K562 (cell line): ENCODE measurements around the gene POLD1. TPM values are rescaled to one million over a fixed set of nuclear protein-coding genes. Genes with fewer than 3 reads are reported as not detected.

Experiments
- BRF1 ChIP-seq: IDR thresholded peaks from 3 replicates; pipeline ENCODE4 v1.6.1; 2011; ENCODE audit warnings: borderline replicate concordance, mild to moderate bottlenecking; ENCODE audit not compliant: insufficient read length; ENCODE audit errors: extremely low read depth
- HLTF ChIP-seq: fragments of 450-650 bp; IDR thresholded peaks from 2 replicates; pipeline ENCODE4 v1.6.1; 2016
- KAT2B ChIP-seq: IDR thresholded peaks from one replicate; pipeline ENCODE4 v1.6.1; 2012; ENCODE audit warnings: low read depth, mild to moderate bottlenecking, control low read depth, inconsistent platforms, low read length, moderate library complexity
- KLF10 ChIP-seq: fragments of 250-450 bp; sonication (Bioruptor Pico); IDR thresholded peaks from 2 replicates; pipeline ENCODE4 v1.6.1; 2021; ENCODE audit warnings: matching md5 sums
- MBD2 ChIP-seq: sonication (generic); IDR thresholded peaks from 2 replicates; pipeline ENCODE4 v1.6.1; 2016; ENCODE audit warnings: low read depth, borderline replicate concordance
- MEIS2 ChIP-seq: fragments of 450-650 bp; IDR thresholded peaks from 2 replicates; pipeline ENCODE4 v1.6.1; 2014; ENCODE audit warnings: mild to moderate bottlenecking; ENCODE audit not compliant: partially characterized antibody
- MYC ChIP-seq, 2 experiments: fragments of 250-450 bp in 1 of 2; sonication (Bioruptor Pico) in 1 of 2; IDR thresholded peaks; 2 replicates each; pipeline versions ENCODE4 v1.5.1 to v1.6.1; 2012 to 2021; ENCODE audit warnings: low read depth in 2 of 2, borderline replicate concordance in 1 of 2, improper control_type of control experiment in 1 of 2, low read length in 1 of 2, mild to moderate bottlenecking in 1 of 2, moderate library complexity in 1 of 2
- PHTF2 ChIP-seq: fragments of 250-450 bp; sonication (Bioruptor Pico); IDR thresholded peaks from 2 replicates; pipeline ENCODE4 v1.5.0; 2021; ENCODE audit warnings: mild to moderate bottlenecking
- PRPF4 ChIP-seq: fragments of 200-400 bp; formaldehyde crosslinking; IDR thresholded peaks from one replicate; pipeline ENCODE4 v1.6.1; 2017; ENCODE audit warnings: low read length, low read depth, mild to moderate bottlenecking; ENCODE audit not compliant: insufficient read depth, poor library complexity, severe bottlenecking
- SRF ChIP-seq, 2 experiments: fragments of 250-450, 450-650 bp in 1 of 2; sonication (Bioruptor Pico) in 1 of 2; sonication (generic) in 1 of 2; formaldehyde crosslinking; IDR thresholded peaks; 2 replicates each; pipeline versions ENCODE4 v1.5.0 to v1.5.1; 2020 to 2022; ENCODE audit warnings: mild to moderate bottlenecking in 1 of 2, missing genetic modification reagents in 1 of 2
- TGIF2 ChIP-seq: sonication (generic); formaldehyde crosslinking; IDR thresholded peaks from 2 replicates; pipeline ENCODE4 v1.8.1; 2022; ENCODE audit warnings: mild to moderate bottlenecking, missing genetic modification reagents, moderate library complexity
- ZNF232 ChIP-seq: sonication (generic); formaldehyde crosslinking; IDR thresholded peaks from 2 replicates; pipeline ENCODE4 v1.8.0; 2022; ENCODE audit warnings: mild to moderate bottlenecking, missing genetic modification reagents
- ZNF507 ChIP-seq: conservative IDR thresholded peaks from 2 replicates; pipeline ENCODE4 v1.6.1; 2017; ENCODE audit warnings: missing genetic modification characterization, missing compliant biosample characterization
- ZNF780A ChIP-seq: fragments of 250-450 bp; sonication (Bioruptor Pico); IDR thresholded peaks from 2 replicates; pipeline ENCODE4 v1.5.0; 2021; ENCODE audit warnings: mild to moderate bottlenecking
- ZSCAN29 ChIP-seq: fragments of 450-650 bp; IDR thresholded peaks from 2 replicates; pipeline ENCODE4 v1.6.1; 2017
- polyA plus RNA-seq, 8 experiments: library from polyadenylated mRNA; depleted of rRNA in 4 of 8; stranded (reverse) in 5 of 8; unstranded in 3 of 8; fragments of >200 nt; fragmentation: Nextera tagmentation in 2 of 8; fragmentation: Illumina TruSeq in 1 of 8; extraction: Ambion mirVana in 2 of 8; extraction: Trizol in 1 of 8; gene quantifications; 2 replicates each; pipeline versions ENCODE4 v1.2.1 to v1.2.3, GENCODE V29; 2011 to 2014; ENCODE audit warnings: inconsistent platforms in 1 of 8, missing spikeins in 1 of 8
- total RNA-seq, 7 experiments: library from RNA; depleted of rRNA in 6 of 7; stranded (reverse); fragments of >200 nt in 6 of 7; fragmentation: Illumina TruSeq in 2 of 7; extraction: Trizol in 2 of 7; gene quantifications; 2 replicates each; pipeline versions ENCODE4 v1.2.1 to v1.2.3, GENCODE V29; 2011 to 2021; ENCODE audit warnings: low replicate concordance in 1 of 7
- TF ChIP-seq, protein P1 (sequence below), 3 experiments: IDR thresholded peaks in 2 of 3; conservative IDR thresholded peaks in 1 of 3; 2 replicates each; pipeline ENCODE4 v1.5.1; 2011 to 2012; ENCODE audit warnings: low read length in 3 of 3, mild to moderate bottlenecking in 3 of 3, control low read depth in 2 of 3, improper control_type of control experiment in 1 of 3, inconsistent platforms in 1 of 3, low read depth in 1 of 3, mixed read lengths in 1 of 3, moderate library complexity in 1 of 3; ENCODE audit not compliant: insufficient read depth in 2 of 3
- TF ChIP-seq, protein P2 (sequence below): fragments of 250-450 bp; sonication (Bioruptor Pico); IDR thresholded peaks from 2 replicates; pipeline ENCODE4 v1.5.0; 2022; ENCODE audit warnings: mild to moderate bottlenecking
- TF ChIP-seq, protein P3 (sequence below): sonication (generic); formaldehyde crosslinking; IDR thresholded peaks from 2 replicates; pipeline ENCODE4 v1.8.1; 2023; ENCODE audit warnings: missing genetic modification reagents, mild to moderate bottlenecking, borderline replicate concordance

Gene POLD1
- total and polyA plus RNA-seq, 9 of the 15 experiments (the other 6 are each of a cell fraction or from before 2014, with no cell fraction given), result 1.3 to 312 (median 47.8) TPM

DNA sequence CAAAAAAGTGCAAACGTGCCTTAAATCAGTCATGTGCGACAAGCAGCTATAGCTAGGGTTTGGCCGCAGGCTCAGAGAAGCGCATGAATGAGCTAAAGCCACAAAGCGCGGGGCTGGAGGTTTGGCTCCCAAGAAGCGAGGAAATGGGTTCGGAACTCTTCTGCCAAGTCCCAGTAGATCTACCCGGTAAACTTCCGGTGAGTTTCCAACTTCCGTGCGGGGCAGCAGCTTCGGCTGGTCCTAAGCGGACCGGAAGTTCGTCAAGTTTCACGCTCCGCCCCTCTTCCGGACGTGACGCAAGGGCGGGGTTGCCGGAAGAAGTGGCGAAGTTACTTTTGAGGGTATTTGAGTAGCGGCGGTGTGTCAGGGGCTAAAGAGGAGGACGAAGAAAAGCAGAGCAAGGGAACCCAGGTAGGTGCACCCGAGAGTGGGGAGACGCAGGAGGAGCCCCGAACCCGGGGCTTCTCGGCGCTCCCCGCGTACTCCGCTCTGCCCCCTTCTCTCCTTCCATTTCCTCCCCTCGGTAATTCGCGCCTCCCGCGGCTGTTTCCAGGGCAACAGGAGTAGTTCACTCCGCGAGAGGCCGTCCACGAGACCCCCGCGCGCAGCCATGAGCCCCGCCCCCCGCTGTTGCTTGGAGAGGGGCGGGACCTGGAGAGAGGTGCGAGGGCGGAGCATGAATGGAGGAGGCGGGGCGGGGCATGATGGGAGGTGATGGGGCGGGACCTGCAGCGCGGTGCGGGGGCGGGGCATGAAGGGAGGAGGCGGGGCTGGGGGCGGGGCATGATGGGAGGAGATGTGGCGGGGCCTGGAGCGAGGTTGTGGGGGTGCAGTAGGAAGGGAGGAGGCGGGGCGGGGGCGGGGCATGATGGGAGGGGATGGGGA lies 7.7 kb upstream of the POLD1 start, which contains the start of gene NR1H2 (continued):
- TF ChIP-seq MBD2, result peak; percentile 92
- TF ChIP-seq PHTF2, result no peak
- TF ChIP-seq PRPF4, result no peak
- TF ChIP-seq HLTF, result no peak
- TF ChIP-seq SRF (CRISPR knock-in tag; IDR thresholded peaks at IDR 0.05), result peak in 1 of 2 experiments; percentile 69; a peak in 1 of 4 replicates
- TF ChIP-seq KAT2B, result no peak
- TF ChIP-seq KLF10 (CRISPR knock-in tag), result no peak
- TF ChIP-seq, protein P1, sequence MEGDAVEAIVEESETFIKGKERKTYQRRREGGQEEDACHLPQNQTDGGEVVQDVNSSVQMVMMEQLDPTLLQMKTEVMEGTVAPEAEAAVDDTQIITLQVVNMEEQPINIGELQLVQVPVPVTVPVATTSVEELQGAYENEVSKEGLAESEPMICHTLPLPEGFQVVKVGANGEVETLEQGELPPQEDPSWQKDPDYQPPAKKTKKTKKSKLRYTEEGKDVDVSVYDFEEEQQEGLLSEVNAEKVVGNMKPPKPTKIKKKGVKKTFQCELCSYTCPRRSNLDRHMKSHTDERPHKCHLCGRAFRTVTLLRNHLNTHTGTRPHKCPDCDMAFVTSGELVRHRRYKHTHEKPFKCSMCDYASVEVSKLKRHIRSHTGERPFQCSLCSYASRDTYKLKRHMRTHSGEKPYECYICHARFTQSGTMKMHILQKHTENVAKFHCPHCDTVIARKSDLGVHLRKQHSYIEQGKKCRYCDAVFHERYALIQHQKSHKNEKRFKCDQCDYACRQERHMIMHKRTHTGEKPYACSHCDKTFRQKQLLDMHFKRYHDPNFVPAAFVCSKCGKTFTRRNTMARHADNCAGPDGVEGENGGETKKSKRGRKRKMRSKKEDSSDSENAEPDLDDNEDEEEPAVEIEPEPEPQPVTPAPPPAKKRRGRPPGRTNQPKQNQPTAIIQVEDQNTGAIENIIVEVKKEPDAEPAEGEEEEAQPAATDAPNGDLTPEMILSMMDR (IDR thresholded peaks at IDR 0.05 in 2 of 3, conservative IDR thresholded peaks at IDR 0.05 in 1 of 3; ENCODE audit: insufficient read depth in 2 of 3, low read depth in 1 of 3, low read length in 3 of 3), result no peak
- TF ChIP-seq MYC (IDR thresholded peaks at IDR 0.05; ENCODE audit: low read depth, low read length), result peak; percentile 42; the same call in 1 of the 2 replicates
- 0 out of 2 replicates have a peak, but pooled peaks have one; percentile 72 for TF ChIP-seq MYC (CRISPR knock-in tag; IDR thresholded peaks at IDR 0.05; ENCODE audit: borderline replicate concordance, low read depth)
- TF ChIP-seq ZNF780A, result no peak
- TF ChIP-seq ZNF232 (CRISPR knock-in tag), result no peak
- TF ChIP-seq, protein P2, sequence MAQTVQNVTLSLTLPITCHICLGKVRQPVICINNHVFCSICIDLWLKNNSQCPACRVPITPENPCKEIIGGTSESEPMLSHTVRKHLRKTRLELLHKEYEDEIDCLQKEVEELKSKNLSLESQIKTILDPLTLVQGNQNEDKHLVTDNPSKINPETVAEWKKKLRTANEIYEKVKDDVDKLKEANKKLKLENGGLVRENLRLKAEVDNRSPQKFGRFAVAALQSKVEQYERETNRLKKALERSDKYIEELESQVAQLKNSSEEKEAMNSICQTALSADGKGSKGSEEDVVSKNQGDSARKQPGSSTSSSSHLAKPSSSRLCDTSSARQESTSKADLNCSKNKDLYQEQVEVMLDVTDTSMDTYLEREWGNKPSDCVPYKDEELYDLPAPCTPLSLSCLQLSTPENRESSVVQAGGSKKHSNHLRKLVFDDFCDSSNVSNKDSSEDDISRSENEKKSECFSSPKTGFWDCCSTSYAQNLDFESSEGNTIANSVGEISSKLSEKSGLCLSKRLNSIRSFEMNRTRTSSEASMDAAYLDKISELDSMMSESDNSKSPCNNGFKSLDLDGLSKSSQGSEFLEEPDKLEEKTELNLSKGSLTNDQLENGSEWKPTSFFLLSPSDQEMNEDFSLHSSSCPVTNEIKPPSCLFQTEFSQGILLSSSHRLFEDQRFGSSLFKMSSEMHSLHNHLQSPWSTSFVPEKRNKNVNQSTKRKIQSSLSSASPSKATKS (CRISPR knock-in tag), result no peak
- TF ChIP-seq ZSCAN29, result no peak
- no peak for TF ChIP-seq BRF1
- TF ChIP-seq ZNF507, result no peak
- TF ChIP-seq, protein P3, sequence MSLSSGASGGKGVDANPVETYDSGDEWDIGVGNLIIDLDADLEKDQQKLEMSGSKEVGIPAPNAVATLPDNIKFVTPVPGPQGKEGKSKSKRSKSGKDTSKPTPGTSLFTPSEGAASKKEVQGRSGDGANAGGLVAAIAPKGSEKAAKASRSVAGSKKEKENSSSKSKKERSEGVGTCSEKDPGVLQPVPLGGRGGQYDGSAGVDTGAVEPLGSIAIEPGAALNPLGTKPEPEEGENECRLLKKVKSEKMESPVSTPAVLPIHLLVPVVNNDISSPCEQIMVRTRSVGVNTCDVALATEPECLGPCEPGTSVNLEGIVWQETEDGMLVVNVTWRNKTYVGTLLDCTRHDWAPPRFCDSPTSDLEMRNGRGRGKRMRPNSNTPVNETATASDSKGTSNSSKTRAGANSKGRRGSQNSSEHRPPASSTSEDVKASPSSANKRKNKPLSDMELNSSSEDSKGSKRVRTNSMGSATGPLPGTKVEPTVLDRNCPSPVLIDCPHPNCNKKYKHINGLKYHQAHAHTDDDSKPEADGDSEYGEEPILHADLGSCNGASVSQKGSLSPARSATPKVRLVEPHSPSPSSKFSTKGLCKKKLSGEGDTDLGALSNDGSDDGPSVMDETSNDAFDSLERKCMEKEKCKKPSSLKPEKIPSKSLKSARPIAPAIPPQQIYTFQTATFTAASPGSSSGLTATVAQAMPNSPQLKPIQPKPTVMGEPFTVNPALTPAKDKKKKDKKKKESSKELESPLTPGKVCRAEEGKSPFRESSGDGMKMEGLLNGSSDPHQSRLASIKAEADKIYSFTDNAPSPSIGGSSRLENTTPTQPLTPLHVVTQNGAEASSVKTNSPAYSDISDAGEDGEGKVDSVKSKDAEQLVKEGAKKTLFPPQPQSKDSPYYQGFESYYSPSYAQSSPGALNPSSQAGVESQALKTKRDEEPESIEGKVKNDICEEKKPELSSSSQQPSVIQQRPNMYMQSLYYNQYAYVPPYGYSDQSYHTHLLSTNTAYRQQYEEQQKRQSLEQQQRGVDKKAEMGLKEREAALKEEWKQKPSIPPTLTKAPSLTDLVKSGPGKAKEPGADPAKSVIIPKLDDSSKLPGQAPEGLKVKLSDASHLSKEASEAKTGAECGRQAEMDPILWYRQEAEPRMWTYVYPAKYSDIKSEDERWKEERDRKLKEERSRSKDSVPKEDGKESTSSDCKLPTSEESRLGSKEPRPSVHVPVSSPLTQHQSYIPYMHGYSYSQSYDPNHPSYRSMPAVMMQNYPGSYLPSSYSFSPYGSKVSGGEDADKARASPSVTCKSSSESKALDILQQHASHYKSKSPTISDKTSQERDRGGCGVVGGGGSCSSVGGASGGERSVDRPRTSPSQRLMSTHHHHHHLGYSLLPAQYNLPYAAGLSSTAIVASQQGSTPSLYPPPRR (CRISPR knock-in tag), result no peak
- peak; percentile 13 for TF ChIP-seq MEIS2
- TF ChIP-seq TGIF2, result no peak
